HCEC 1CT (cell line): ENCODE data around the gene HTRA3.
"Not testable (repeated sequence)": the region's sequence is repeated elsewhere in the genome, so short reads cannot be mapped to it uniquely, and the experiment has no call there.

Source experiments
- DNase-seq: peaks from one replicate; pipeline ENCODE4 v3.0.0-alpha.2; 2017

HTRA3 gene

DNA sequence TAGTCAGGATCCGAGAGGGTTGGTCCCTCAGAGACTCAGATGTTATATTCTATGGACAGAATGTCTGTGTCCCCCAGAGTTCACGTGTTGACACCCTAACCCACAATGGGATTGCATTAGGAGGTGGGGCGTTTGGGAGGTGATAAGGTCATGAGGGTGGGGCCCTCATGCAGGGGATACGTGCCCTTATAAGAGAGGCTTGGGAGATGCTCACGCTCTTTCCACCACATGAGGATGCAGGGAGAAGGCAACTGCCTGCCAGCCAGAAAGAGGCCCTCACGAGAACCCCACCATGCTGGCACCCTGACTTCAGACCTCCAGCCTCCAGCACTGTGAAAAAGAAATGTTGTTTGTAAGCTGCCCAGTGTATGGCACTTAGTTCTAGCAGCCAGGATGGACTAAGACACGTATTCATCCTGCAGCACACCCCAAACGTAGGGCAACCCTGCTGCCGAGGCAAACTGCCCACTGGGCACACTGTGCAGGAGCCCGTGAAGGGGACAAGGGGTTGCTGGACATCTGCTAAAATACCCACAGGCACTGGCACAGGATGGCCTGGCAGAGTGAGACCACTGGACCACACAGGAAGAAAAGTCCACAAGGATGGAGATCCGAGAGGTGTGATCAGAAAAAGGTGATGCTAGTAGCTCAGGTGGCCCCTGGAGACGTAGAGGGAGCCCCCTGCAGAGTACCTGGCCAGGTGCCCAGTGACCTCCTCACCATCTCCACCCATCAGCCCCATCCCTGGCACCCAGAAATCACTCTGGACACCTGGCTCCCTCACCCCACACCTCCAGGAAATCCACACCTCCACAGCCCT lies 62.7 kb downstream of the HTRA3 start:
- no peak for DNase-seq

DNA sequence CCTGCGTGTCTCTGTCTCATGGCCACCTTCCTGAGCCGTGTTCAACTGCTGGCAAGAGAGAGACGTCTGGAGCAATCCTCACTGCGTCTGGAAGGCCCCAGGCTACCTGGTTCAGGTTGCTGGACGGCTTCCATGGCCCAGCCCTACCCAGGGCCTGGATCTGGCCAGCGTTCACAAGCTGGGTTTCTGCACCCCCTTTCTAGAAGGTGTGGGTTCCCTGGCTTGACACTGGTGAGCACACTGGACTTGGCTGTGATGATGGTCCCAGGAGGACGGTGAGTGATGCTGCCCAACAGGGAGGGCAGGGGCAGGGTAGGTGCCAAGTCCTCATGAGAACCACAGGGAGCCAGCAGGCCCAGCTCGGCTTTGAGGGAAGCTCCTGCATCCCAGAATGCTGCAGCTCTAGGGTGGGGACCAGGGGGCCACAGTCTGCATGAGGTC lies 63.4 kb downstream of the HTRA3 start:
- no peak for DNase-seq

DNA sequence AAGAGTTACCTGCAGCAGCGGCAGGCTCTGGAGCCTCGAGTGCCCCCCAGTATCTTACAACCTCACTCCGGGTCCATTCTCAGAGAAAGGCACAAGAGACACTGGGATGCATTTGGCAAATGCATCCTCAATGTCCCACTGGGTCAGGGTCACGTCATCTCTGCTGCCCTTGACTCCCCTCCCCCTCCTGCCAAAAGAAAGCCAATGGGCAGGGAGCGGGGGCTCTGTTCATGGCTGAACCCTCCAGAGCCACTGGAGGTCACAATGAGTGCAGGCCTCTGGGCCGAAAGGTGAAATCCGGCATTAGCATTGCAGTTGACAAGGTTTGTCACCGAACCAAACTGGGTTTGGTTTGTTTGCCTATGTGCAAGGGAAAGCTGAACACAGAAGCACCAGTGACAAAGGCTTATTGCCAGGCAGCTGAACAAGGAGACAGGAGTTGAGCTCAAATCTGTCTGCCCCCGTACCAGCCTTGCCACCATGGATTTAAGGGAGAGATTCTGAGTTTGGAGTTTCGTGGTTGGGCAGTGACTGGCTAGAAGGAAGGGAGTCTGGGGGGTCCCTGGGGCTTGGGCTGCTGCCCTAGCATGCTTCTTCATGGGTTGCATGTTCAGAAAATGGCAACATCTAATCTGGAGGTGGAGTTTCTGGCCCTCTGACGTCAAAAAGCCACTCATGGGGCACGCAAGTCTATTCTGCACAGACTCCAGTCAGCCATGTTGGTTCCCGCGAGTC lies 64.3 kb downstream of the HTRA3 start:
- no peak for DNase-seq

DNA sequence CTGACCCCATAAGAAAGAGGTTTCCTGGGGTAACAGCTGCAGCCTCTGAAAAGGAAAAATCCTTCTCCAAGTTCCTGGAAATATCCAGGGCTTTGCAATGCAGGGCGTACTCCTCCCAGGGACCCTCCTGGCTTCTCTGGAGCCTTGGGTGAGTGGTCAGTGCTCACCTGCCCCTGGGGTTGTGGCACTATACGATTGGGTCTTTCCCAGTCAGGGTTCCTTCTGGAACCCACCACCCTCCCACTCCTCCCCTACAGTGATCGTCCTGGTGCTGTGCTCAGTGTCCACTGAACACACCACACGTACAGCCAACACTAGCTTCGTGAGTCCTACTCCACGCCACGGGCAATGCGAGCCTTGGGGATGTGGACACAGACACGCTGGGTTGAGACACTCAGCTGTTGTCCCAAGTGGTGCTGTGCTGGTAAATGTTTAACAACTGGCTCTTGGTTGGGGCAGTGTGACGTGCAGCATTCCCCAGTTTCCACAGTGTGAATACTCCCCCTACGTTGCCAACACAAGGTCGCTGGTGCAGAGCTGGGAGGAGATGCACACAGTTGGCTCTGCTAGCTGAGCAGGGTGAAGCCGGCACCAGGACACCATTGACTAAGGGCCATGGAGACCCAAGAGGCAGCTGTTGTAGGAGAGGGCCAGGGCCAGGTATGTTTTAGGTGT lies 65.4 kb downstream of the HTRA3 start:
- no peak for DNase-seq

DNA sequence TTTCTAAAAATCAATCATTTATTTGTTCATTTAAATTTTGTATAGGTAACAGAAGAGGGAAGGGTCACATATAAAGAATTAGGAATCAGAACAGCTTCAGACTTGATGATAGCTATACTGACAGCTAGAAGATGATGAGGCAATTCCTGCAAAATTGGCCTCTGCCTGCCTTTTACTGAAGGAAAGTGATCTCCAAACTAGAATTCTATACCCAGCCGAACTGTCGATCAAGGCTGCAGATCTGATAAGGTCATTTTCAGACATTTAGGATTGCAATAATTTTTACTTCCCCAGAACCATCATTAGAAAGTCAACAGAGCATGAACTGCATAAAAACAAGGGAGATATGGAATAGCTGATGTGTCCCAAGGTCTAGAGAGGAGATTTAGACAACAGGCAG lies 66.3 kb downstream of the HTRA3 start:
- DNase-seq = no peak

DNA sequence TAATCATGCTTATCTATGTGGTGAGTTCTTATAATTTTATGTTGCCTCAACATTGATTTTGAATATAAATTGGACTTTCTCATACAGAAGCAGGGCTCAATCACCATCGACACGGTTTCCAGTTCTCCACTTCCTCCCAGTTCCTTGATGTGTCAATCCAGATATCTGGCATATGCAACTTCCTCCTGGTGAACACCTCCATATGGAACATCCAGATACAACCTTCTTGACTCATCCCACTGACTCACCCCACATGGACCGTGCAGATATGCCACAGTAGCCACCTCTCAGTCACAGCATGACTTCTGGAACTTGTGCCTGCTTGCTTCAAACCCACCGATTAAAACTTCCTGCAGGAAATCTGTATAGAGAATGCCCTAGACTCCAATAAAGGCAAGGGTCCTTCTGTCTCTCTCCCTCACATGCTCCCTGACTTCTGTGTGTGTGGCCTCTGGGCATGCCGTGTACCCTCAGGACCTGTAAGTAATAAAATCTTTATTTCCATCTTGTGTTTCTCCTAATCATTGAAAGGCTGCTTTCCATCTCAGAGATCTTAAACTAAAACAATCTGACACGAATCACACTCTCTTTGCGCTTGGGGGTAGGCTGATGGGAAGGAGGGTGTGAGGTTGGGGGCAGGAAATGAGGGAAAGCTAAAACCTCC lies 67.0 kb downstream of the HTRA3 start:
- no peak for DNase-seq

DNA sequence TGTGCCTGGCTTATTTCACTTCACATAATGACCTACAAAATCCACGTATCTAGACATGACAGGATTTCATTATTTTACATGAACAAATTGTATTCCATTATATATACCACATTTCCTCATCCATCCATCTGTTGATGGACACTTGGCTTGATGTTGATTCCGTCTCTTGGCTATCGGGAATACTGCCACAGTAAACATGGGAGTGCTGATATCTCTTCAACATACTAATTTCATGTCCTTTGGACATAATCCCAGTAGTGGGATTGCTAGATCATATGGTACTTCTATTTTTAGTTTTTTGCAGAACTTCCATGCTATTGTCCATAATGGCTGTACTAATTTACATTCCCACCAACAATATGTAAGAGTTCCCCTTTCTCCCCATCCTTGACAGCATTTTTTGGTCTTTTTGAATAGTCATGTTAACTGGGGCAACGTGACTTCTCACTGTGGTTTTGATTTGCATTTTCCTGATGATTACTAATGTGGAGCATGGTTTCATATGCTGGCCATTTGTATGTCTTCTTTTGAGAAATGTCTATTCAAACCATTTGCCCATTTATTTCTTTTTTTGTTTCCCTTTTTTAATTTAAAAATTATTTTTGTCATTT lies 68.9 kb downstream of the HTRA3 start:
- no peak for DNase-seq

DNA sequence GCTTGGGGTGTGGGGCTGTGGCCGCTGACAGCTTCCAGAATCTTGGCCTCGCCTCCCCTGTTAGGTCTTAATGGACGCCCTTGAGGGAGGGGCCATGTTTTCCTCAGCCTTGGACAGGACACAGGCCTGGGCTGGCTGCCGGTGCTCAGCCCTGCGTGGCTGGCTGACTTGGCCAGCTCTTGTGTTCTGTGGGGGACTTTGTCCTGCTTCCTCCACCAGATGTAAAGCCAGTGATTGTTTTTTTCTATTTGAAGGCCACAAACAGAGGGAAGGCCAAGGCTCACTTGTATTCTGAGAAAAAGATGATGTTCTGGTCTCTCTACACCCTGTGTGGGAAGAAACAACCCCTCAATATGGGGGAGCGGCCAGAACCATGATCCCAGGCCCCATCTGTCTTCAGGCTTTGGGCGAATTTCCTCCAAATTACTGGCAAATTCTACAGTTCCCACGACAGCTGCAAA lies 71.3 kb downstream of the HTRA3 start:
- no peak for DNase-seq

DNA sequence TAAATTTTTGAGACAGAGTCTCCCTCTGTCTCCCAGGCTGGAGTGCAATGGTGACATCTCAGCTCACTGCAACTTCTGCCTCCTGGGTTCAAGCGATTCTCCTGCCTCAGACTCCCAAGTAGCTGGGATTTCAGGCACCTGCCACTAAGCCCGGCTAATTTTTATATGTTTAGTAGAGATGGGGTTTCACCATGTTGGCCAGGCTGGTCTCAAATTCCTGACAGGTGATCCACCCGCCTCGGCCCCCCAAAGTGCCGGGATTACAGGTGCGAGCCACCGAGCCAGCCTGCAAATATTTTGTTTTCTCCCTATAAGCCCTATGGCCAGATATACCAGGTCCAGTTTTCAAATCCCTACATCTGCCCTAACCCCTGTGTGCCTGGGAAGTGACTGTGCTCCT lies 71.7 kb downstream of the HTRA3 start:
- DNase-seq = not testable (repeated sequence)

DNA sequence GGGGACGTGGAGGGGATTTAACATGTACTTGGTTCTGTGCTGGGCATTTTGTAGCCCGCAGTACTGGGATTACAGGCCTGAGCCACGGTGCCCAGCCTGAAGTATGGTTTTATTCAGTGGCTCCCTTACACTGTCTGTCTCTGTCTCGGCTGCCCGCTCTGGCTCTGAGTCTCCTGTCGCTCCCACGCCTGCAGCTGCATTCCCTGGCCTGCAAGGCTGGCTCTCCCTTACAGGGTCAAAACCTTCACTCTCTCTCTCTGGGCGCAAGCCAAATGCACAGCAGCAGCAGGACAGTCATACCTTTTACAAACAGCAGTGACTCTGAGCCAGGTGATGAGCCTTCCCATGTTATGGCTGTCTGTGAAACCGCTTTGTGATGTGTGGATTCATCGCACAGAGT lies 72.1 kb downstream of the HTRA3 start:
- no peak for DNase-seq

DNA sequence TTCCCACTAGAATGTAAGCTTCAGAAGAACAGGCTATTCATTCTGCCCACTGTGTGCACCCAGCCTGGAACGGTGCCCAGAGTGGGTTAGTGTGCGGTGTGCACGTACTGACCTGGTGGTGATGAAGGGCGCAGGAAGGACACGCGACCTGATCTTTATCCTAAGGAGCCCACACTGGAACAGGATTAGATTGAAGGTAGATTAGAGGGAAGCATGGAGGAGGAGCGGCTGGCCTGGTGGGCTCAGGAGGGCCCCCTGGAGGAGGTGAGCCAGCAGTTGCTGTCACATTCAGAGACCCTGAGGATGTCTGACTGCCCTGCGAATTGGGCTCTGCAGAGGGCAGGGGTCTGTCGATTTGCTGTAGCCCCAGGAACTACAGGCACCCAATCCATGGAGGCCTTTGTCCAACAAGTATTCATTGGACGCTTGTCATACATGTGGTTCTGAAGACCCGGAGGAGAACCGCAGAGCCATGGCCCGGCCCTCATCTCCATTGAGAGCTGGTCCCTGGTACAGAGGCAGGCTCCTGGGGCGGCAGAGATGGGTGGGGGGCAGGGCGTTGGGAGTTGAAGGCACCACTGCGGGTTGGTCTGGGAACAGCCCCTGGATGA lies 73.2 kb downstream of the HTRA3 start:
- no peak for DNase-seq

DNA sequence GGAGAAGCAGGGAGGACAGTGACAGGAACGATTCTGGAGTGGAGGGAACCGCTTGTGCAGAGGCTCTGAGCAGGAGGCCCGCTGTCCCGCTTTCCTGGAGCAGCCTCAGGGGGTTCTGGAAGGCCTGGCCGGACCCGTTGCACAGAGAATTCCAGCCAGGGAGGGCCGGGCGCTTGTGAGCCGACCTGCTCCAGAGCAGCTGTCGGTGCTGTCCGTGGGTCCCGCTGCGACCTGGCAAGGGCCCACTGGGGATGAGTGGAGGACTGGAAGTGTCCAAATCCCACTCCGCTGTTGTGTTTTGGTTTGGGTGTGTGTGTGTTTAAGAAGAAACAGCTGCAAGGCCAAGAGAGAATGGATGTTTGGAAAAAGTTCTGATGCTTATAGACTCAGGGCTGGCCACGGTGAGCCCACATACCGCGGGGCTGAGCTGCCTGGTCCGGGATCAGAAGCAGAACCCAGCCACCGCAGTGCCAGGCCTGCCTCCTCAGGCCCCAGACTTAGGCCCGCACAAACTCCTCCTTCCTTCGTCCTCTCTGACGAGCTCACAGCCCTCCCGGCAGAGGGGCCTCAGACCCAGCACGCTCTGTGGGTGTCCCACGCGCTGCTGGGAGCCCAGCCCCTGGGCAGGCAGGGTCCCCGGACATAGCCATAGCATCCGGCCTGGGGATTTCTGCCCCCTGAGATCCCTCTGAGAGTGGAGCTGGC lies 73.9 kb downstream of the HTRA3 start:
- DNase-seq = no peak

DNA sequence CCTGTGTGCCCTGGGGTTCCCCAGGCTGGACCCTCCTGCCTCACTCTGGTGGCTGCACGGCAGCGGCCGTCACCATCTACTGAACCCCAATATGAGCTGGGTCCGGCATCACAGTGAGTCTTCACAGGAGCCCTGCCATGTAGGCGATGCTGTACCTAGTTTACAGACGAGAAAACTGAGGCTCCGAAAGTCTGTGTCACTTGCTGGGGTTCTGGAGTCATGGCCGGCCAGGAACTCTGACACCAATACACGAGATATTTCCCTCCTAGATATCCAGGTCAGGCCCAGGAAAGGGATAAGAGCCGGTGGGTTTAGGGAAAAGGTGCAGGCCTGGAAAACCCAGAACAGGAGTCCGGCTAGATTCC lies 74.4 kb downstream of the HTRA3 start:
- no peak for DNase-seq

DNA sequence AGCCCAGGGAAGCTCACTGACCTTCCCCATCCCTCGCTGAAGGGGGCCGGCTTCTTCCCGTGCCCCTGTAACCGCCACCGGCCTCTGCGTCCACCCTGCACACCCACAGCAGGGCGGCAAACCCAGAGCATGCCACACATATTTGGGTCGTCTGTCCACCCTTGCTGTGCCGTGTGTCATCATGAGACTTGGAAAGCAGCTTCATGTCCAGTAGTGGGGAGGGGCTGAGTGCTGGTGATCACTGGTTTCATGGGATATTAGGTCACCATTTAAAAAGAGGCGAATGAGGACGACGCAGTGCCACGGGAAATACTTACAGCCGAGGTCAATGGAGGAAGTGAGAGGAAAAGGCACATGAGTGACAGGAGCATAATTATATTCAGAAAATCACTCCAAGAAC lies 74.8 kb downstream of the HTRA3 start:
- DNase-seq = no peak

DNA sequence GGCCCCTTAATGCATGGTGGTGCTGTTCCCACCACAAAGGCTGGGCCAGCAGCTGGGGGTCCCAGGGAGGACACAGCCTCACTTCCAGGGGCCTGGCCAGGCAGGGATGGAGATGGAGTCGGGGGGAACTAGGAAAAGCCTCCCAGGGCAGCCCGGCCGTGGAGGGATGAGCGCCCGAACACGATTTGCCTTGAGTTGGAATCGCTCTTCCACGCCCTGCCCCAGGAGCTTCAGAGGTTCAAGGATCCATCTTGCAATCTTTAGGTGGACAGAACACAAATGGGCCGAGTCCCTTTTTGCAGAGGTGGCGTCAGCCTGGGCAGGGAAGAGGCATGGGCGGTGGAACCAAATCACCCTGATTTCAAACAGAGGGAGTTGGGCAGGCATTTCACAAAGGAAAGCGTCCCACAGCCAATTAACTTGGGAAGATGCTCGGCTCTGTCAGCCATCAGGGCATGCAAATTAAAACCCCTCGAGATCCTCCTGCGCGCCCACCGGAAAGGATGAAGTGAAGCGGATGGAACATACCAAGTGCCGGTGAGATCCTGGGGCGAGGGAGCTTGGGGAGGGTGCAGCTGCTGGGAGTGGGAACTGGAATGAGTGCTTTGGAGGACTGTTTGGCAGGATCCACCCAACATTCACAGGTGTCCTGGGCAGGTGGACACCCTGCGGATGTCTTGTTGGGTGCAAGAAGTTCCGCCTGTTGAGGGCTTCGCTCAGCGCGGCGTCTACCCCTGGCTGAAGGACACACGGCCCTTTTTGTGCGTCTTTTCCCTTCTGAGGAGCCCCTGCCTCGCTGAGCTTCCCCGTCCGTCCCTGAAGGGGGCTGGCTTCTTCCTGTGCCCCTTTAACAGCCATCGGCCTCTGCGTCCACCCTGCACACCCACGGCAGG lies 75.7 kb downstream of the HTRA3 start:
- DNase-seq = no peak

DNA sequence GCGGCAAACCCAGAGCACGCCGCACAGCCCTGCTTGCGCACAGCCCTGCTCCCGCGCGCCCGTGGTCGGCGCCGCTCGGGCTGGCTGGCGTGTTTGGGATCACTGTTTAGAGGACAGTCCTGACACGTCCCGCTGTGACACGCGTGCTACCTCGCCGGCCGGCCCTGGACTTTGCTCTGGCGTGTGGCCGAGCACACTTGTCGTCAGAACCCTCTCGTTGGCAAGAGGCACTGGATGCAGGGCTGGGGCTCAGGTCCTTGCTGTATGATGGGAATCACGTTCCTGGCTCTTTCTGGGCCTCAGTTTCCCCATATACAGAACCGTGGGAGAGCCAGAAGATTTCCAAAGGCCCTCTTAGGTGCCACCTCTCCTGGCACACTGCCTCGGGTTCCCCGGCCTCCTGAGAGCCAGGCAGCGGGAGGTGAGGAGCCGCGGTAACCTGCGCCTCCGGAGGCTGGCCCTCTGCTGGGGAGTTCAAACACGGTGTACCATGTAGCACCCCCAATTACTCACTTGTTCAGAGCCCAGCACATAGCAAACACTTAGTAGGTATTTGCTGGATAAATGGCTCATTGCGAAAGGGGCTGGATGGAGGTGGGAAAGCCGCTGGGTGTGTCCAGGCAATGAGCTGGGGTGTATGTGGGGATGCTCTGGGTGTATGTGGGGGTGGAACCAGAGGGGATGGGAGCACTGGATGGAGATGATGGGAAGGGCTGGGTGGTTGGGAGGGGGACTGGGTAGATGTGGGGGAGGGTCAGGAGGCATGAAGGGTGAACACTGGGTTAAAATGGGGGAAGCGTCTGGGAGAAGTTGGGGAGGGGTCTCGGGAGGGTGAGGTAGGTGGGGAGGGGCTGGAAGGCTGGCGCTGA lies 76.6 kb downstream of the HTRA3 start:
- no peak for DNase-seq

DNA sequence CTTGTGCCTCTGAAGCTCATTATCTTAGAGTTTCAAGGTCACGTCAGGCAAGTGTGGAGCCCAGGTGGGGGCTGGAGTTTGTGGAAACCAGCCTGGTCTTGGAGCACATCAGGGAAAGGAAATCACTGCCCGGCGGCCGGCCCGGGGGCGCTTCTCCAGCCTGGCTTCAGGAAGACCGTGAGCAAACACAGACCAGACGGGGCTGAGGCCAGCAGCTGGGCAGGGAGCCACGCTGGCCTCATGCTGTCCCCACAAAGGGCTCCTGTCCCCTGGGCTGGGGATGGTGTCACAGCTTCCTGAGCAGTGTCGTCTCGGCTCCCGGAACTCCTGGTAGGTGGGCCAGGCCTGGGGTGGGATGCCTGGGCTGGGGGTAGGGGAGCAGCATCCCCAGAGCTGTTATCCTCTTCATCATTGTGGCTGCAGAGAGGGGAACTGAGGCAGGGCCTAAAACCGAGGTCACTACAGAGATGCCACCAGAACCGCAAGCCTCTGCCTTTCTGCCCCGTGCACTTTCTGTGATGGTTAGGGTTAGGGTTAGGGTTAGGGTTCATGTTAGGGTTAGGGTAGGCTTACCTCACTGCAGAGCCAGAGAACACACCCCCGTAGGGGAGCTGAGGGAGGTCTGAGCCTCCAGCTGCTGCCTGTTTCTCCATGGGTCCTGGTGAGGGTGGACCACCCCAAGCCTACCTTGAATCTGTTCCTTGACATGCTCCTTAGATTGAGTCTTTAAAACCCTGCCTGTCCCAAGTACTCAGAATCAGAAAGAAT lies 77.5 kb downstream of the HTRA3 start:
- DNase-seq = no peak

DNA sequence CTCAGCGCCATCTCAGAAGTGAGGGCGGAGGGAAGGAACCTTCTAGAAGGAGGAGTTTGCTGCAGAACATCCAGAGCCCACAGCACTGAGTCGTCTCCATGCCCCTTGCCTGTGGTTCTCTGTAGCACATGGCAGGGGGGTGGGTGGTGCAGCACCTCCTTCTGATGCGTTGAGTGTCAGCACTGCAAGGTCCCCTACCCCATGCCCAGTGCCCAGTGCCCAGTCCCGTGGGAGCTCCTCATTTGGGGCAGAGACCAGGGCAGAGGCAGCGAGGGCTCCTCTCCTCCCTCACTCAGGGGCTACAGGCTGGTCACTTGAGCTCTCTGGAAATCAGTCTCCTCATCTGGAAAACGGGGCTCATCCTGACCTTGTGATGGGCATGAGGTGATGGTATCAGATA lies 78.1 kb downstream of the HTRA3 start:
- DNase-seq = no peak

DNA sequence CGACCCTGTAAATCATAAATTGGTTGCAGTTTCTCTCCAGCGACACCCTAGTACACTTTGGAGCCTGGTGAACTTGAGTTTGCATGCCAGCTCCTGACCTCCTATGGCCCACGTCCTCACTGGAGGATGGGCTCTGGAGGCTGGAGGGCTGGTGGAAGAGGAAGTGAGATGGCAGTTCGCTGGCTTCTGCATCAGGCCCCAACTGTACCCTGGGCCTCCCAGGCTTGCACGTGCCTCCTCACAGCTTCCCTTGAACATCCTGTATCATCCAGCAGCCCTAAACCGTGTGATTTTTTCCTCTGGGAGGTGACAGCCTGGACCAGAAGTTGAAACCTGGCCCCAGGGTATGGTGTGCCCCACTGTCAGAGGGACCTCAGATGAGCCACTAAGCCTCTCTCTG lies 78.5 kb downstream of the HTRA3 start:
- DNase-seq = no peak
